NOMO-1 treated with DMSO at 0.1 percent for 48 hours (cell line): ENCODE results near the gene NDUFB6.
A peak's percentile ranks its signal among the peaks of the same experiment; 100 is the strongest.
"Not testable (repeated sequence)": the region's sequence is repeated elsewhere in the genome, so short reads cannot be mapped to it uniquely, and the experiment has no call there.

Experiments used
- DNase-seq: peaks from one replicate; lab custom pipeline; 2025; ENCODE audit not compliant: unreplicated experiment; lab: John Stamatoyannopoulos, UW

The NDUFB6 gene

DNA sequence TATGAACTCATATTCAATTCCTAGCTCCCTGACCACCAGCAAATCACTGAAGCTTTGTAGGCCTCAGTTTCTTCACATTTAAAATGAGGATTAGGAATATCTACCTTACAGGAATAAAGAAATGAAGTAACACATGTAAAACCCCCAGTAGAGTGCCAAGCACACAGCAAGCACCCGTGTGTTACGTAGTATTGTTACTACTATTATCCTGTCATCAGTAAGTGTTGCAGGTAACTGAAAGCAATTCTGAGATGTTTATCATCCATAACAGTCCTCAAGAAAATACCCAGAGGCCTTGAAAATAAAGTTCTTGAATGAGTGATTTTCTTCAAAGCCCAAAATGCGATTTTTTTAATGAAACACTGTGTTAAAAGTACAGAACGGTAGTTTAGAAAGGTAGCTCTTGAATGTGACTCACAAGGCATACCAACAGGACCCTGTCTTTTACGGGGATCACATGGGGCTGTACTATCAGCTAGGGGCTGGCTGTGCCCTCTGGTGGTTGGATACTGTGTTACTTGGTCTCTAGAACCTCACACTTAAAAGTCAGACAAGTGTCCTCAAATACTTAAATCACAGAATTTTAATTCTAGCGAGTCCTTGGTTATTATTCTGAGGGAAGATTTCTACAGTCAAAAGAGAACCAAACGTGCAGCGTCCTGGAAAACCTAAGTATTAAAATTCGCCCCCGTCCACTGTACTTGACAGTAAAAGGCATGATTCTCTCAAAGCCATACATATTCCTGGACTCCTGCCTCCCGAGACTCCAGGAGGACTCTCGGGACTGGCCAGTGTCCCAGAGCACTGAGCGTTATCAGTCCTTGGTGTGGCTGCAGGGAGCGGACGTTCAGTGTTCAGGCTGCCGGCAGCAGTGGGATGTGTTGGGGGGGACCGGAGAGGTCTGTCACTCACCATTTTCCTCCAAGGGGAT, 725 bp downstream of the NDUFB6 start:
- peak; percentile 82 for DNase-seq

GRCh38 chr9:32570262-32570661, 2.7 kb downstream of the NDUFB6 start:
- no peak for DNase-seq

DNA sequence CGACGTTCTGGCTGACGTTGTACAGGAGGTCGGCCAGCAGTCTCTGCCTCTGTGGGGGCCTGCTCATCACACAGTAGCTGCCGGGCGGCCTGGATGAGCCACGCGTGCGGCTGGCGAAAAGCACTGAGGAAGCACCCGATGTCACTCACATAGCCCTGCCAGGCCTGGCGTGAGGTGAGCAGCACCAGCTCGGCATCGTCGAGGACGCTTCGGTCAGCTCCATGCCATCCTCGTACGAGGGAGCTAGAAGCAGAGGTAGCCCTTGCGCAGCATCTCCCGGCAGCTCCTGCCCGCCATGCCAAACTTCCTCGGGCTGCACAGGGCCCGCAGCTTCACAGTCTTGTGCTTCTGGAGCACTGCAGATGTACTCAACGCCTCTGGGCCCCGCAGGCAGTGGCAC, 6.2 kb downstream of the NDUFB6 start:
- no peak for DNase-seq

GRCh38 chr9:32565967-32566366, 7.0 kb downstream of the NDUFB6 start:
- DNase-seq: no peak

- peak; percentile 27 for DNase-seq
These were observed 14.5 kb downstream of the NDUFB6 start for GRCh38 chr9:32558408-32558934.

GRCh38 chr9:32554591-32554990, 18.4 kb downstream of the NDUFB6 start:
- no peak for DNase-seq

GRCh38 chr9:32554107-32554506, 18.9 kb downstream of the NDUFB6 start:
- DNase-seq: peak; percentile 11

GRCh38 chr9:32552172-32552872, 20.6 kb downstream of the NDUFB6 start, which contains the start of the genes SMIM27 and TOPORS:
SMIM27 (plus strand) TSS chr9:32552327; CDS start chr9:32552435, 108 bp downstream.
TOPORS (minus strand) TSS chr9:32552586; CDS start chr9:32552436, 150 bp downstream.
- DNase-seq: peak; percentile 86

DNA sequence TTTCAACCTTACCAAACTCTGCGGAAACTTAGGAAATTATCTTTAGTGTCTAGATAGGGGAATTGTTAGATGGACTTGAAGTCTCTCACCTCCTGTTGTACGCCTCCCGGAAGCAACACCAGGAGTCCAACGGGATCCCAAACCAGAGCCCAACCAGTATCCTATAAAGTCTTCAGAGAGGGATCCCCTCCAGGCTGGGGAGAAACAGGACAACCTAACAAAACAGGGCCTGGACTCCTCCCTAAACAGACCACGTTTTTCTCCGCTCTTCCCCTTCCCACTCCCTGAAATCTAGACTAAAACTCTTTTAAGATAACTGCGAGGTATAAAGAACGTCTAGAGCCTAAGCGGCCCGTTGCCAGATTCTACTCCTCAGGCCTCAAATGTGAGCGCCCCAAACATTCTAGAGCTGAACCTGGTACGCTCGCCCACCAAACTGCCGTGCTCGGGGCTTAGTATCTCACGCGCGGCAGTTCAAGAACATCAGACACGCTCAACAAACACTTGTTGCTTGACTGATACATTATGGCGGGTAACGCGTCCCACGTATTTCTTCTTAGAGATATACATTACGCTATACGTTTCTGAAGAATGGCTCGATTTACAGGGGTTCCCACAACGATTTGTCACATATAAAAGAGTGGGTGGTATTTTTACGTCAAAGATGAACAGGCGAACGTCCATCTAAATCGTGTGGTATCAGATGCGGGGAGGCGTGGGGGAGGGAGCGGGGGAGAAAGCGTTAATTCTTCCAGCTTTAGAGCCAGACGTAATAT, 21.5 kb downstream of the NDUFB6 start:
- DNase-seq: peak; percentile 43

DNA sequence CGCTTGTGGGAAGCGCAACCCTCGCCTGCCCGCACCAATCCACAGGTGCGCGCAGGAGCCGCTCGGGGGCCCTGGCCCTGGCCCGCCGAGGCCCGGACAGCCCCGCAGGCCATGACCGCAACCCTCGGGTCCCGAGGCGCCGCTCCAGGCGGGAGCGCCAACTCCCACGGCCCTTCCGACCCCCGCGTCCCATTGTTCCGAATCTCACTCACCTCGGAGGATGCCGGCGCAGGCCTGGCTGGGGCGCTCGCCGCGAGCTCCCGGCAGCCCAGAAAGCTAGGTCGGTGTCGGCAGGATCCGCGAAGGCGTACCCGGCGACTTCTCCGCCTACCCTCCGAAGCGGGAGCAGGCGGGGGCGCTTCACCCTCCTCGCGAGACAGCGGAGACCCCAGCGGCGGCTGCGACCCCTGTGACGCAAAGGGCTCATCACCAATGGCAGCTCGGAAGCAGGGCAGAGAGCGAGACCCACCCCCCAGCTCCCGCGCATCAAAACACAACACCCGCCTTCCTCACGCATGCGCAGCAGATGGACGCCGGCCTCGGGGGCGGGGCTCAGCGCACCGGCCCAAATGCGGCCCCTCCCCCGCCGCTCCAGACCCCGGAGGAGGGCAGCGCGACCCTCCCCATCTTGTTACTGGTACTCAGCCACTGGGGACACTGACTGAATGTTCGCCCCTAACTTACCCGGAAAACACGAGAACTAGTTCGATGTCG, 22.2 kb downstream of the NDUFB6 start:
- DNase-seq: peak; percentile 72

DNA sequence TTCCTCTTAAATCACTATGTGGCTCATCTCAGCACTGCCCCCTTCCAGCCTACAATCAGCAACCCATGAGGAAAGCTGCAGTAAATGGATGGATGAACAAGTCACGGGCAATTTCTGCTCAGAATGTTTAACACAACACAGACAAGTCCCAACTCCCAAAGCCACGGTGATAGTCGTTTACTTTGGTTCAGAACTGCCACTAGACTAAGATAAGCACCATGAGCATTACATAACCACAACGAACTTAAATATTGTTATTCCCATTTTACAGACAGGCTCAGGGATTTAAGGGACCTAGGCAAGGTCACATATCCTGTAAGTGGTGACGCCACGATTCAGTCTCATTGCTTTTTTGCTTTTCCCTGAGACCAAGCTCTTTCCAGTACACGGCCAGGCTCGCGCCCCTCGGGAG, 22.8 kb downstream of the NDUFB6 start:
- no peak for DNase-seq

GRCh38 chr9:32548213-32548612, 24.7 kb downstream of the NDUFB6 start:
- DNase-seq: not testable (repeated sequence)

DNA sequence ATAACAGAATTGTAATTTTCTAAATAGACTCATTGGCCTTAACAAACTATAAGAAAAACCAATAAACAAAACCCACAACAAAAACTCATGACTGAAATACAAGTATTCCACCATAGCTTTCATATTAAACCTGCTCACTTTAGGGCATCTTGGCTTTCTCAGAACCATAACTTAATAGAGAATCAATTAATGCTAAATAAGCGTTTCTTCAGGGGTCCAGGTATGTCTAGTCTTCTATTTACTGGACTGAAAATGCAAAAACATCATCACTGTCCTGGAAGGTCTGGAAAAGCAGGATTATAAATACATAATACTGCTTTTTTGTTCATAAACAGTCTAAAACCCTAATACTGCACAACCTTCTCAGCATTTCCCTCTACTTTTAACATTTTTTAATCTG, 27.1 kb downstream of the NDUFB6 start:
- no peak for DNase-seq

DNA sequence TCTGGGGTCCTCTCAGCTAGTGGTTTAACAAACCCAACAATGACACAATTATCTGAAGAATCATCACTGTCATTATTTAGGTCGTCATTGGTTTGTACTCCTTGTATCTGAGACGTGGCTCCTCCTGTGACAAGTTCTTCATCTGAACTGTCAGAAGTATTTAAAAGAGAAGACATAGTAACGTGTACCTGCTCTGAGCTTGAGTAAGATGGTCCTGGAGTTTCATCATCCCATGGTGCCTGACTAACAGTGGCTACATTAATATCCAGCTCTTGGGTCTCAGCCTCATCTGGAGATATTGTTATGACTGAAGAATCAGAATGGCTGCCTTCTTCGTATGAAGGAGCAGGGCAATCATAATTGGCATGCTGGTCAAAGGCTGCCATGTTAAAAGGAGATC, 29.9 kb downstream of the NDUFB6 start:
- DNase-seq: no peak

- no peak for DNase-seq
These were observed 39.1 kb downstream of the NDUFB6 start for GRCh38 chr9:32533816-32534215.

- DNase-seq: no peak
These were observed 39.6 kb downstream of the NDUFB6 start for GRCh38 chr9:32533336-32533735.

- no peak for DNase-seq
These were observed 46.3 kb downstream of the NDUFB6 start for GRCh38 chr9:32526707-32527048.

- DNase-seq: peak; percentile 69
These were observed 46.8 kb downstream of the NDUFB6 start, which contains the start of gene RIGI for GRCh38 chr9:32526041-32526706. RIGI (minus strand) TSS chr9:32526196; CDS start chr9:32526166, 30 bp downstream.

DNA sequence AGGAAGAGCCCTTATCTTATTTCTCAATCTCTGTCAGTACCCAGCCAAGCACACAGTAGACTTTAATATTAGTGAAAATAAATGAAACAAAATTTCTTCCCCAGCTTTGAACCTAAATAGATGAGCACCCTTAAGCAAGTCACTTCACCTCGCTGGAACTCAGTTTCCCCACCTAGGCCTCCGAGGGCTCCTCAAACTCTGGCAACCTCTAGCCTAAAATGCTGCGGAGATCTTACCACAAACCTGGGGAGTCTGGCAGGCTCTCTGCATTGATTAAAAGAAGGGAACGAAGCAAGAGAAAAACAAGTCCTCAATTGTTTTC, 47.3 kb downstream of the NDUFB6 start:
- peak; percentile 43 for DNase-seq
